ENCODE measurements around the gene CAPN8. TPM values are rescaled to one million over a fixed set of nuclear protein-coding genes. Genes with fewer than 3 reads are reported as not detected.

Gene CAPN8
- total RNA-seq, 1 donor: not detected

- peak; percentile 97 for DNase-seq (ENCODE audit: low read depth)
- TF ChIP-seq CTCF (IDR thresholded peaks at IDR 0.05; ENCODE audit: insufficient read depth, low read length): no peak
- peak overlapping the region; percentile 44 for H3K4me3 ChIP-seq (ENCODE audit: low read depth, low read length)
Observed at GRCh38 chr1:223700942-223701637, 35.6 kb upstream of the CAPN8 start.

GRCh38 chr1:223700388-223700918, 35.0 kb upstream of the CAPN8 start:
- no peak overlapping the region for H3K4me3 ChIP-seq (ENCODE audit: low read depth, low read length)
- TF ChIP-seq CTCF (IDR thresholded peaks at IDR 0.05; ENCODE audit: insufficient read depth, low read length): no peak
- peak; percentile 79 for DNase-seq (ENCODE audit: low read depth)

GRCh38 chr1:223695941-223696340, 30.4 kb upstream of the CAPN8 start:
- DNase-seq (ENCODE audit: low read depth): no peak
- no peak for TF ChIP-seq CTCF (IDR thresholded peaks at IDR 0.05; ENCODE audit: insufficient read depth, low read length)
- H3K4me3 ChIP-seq (ENCODE audit: low read depth, low read length): no peak overlapping the region

GRCh38 chr1:223695014-223695548, 29.6 kb upstream of the CAPN8 start:
- TF ChIP-seq CTCF (IDR thresholded peaks at IDR 0.05; ENCODE audit: insufficient read depth, low read length): no peak
- no peak for DNase-seq (ENCODE audit: low read depth)

GRCh38 chr1:223691121-223691520, 25.6 kb upstream of the CAPN8 start:
- no peak for TF ChIP-seq CTCF (IDR thresholded peaks at IDR 0.05; ENCODE audit: insufficient read depth, low read length)
- H3K4me3 ChIP-seq (ENCODE audit: low read depth, low read length): no peak overlapping the region
- no peak for DNase-seq (ENCODE audit: low read depth)

More at GRCh38 chr1:223695014-223695548, 29.6 kb upstream of the CAPN8 start:
- no peak overlapping the region for H3K4me3 ChIP-seq (ENCODE audit: low read depth, low read length)

GRCh38 chr1:223684488-223684792, 18.9 kb upstream of the CAPN8 start:
- no peak for TF ChIP-seq CTCF (IDR thresholded peaks at IDR 0.05; ENCODE audit: insufficient read depth, low read length)
- no peak overlapping the region for H3K4me3 ChIP-seq (ENCODE audit: low read depth, low read length)
- DNase-seq (ENCODE audit: low read depth): no peak
